ENCODE data around the gene GTPBP1.

The GTPBP1 gene

DNA sequence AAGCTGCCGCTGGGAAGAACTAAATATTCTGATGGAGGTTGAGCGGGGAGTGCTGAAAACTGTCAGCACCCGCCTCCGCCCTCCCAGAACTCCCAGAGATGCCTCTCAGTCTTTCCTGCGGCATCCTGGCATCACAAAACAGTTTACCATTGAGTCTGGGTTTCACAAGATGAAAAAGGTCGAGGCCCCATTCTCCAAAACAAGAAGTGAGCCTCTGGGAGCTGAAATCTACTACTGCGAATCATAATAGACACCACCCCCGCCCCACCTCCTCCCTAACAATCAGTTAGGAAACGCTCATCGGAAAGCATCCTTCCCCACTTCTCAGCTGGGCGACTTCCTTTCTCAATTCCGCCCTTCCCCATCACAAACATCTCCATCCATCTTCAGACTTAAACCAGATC is 49.0 kb downstream of the GTPBP1 start:
- H2AFZ ChIP-seq (ENCODE audit: low read depth, low read length, severe bottlenecking), result no peak overlapping the region

DNA sequence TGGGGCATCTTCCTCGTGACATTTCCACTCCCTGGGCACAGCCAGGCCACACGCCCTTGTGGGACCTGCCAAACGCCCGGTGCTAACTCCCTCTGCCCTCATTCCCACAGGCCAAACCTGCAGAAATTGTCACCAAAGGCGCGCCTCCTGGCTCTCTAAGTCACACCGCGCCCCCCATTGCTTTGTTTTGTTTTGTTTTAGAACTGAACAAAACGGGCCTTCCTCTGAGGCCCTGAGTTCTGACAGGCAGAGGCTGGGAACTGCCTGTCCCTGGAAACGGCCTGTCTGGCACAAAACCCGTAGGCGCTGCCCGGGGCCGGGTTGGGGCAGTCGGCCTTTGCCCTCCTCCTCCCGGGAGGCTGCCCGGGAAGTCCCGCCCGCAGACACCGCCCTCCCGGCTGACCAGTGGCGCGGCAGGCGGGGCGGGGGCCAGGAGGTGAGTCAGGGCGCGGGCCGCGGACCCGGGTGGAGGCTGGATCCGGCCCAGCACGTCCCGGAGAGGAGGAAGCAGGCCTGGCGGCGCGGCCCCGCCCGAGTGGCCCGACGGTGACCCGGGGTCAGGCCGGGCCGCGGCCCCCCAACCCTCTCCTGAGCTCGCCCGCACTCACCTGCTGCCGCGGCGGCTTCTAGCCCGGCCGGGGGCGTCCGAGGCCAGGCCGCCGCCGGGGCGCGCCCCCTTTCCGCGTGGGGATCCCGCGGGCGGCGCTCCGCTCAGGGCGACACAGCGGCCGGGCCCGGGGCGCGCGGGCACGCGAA is 49.6 kb downstream of the GTPBP1 start:
- H3K79me2 ChIP-seq (ENCODE audit: insufficient read depth, low read length), result peaks cover 29% of the 10 kb centered on the region
- peak overlapping the region; percentile 64 for H3K4me3 ChIP-seq (ENCODE audit: insufficient read depth, low read length, poor library complexity, severe bottlenecking)
- H3F3A ChIP-seq (ENCODE audit: insufficient read depth), result peaks cover 28% of the 10 kb centered on the region
- H3K36me3 ChIP-seq (ENCODE audit: low read length), result no peaks in the 10 kb centered on the region
- H3K9ac ChIP-seq (ENCODE audit: low read length), result peak overlapping the region; percentile 84
- H3K9me2 ChIP-seq (replicated peaks; ENCODE audit: insufficient read depth, low read length), result no peaks in the 10 kb centered on the region
- H3K27ac ChIP-seq (ENCODE audit: low read depth, low read length), result peak overlapping the region; percentile 90
- TF ChIP-seq EZH2phosphoT487 (conservative IDR thresholded peaks at IDR 0.05; ENCODE audit: low read length), result no peak
- TF ChIP-seq, protein P1, sequence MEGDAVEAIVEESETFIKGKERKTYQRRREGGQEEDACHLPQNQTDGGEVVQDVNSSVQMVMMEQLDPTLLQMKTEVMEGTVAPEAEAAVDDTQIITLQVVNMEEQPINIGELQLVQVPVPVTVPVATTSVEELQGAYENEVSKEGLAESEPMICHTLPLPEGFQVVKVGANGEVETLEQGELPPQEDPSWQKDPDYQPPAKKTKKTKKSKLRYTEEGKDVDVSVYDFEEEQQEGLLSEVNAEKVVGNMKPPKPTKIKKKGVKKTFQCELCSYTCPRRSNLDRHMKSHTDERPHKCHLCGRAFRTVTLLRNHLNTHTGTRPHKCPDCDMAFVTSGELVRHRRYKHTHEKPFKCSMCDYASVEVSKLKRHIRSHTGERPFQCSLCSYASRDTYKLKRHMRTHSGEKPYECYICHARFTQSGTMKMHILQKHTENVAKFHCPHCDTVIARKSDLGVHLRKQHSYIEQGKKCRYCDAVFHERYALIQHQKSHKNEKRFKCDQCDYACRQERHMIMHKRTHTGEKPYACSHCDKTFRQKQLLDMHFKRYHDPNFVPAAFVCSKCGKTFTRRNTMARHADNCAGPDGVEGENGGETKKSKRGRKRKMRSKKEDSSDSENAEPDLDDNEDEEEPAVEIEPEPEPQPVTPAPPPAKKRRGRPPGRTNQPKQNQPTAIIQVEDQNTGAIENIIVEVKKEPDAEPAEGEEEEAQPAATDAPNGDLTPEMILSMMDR (IDR thresholded peaks at IDR 0.05; ENCODE audit: insufficient read depth, low read length, poor library complexity, severe bottlenecking), result no peak
- H3K27me3 ChIP-seq (ENCODE audit: low read length), result no peaks in the 10 kb centered on the region
- H4K20me1 ChIP-seq (ENCODE audit: low read depth, low read length), result no peaks in the 10 kb centered on the region
- H3K9me3 ChIP-seq (ENCODE audit: insufficient read depth, low read length), result no peaks in the 10 kb centered on the region
- peak overlapping the region; percentile 93 for H3K4me2 ChIP-seq (ENCODE audit: low read depth, low read length, poor library complexity, severe bottlenecking)
- no peak overlapping the region for H2AFZ ChIP-seq (ENCODE audit: low read depth, low read length, severe bottlenecking)

More for the DNA sequence above, 49.0 kb downstream of the GTPBP1 start:
- Histone ChIP-seq H3K27me3 (ENCODE audit: low read length) (no peaks in the 10 kb centered on the region), H3K4me2 (ENCODE audit: low read depth, low read length, poor library complexity, severe bottlenecking) (peak overlapping the region; percentile 93), H3K9ac (ENCODE audit: low read length) (peak overlapping the region; percentile 84), H3K9me3 (ENCODE audit: insufficient read depth, low read length) (no peaks in the 10 kb centered on the region), H3F3A (ENCODE audit: insufficient read depth) (peaks cover 28% of the 10 kb centered on the region), H3K27ac (ENCODE audit: low read depth, low read length) (peak overlapping the region; percentile 90), H3K36me3 (ENCODE audit: low read length) (no peaks in the 10 kb centered on the region), H3K9me2 (replicated peaks; ENCODE audit: insufficient read depth, low read length) (no peaks in the 10 kb centered on the region), H3K79me2 (ENCODE audit: insufficient read depth, low read length) (peaks cover 29% of the 10 kb centered on the region), H3K4me3 (ENCODE audit: insufficient read depth, low read length, poor library complexity, severe bottlenecking) (peak overlapping the region; percentile 64), H4K20me1 (ENCODE audit: low read depth, low read length) (no peaks in the 10 kb centered on the region)
- no peak for TF ChIP-seq EZH2phosphoT487 (conservative IDR thresholded peaks at IDR 0.05; ENCODE audit: low read length)
- TF ChIP-seq, protein P1 (IDR thresholded peaks at IDR 0.05; ENCODE audit: insufficient read depth, low read length, poor library complexity, severe bottlenecking), result no peak

DNA sequence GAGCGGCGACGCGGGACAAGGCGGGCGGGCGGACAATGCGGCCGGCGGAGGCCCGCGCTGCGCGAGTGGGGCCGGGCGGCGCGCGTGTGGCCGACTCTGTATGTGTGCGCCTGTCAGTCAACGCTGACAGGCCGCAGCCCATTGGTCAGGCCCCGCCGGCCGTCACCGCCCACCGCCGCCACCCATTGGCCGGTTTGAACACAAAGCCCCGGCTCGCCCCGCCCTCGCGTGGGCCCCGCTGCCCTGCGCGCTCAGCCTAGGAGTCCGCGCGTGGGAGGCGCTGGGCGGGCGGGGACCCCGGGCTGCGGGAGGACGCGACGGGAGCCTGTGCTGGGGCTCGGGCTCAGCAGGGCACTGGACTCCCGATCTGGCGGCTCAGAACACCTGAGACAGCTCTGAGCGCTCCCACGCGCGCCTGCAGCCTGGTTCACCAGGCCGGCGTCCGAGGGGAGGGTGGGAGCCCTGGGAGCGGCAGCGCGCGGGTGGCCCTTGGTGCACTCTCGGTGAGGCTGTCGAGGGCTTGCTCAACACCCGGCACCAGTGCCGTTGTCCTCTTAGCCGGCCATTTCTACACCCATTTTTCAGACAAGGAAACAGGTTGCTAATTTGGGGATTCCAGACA is 50.3 kb downstream of the GTPBP1 start, which contains the start of gene SUN2:
Gene SUN2 (minus strand): TSS at position 88 of the 622 bp plus-strand sequence. CDS start 3,370 bp downstream, outside the sequence.
- H3K79me2 ChIP-seq (ENCODE audit: insufficient read depth, low read length), result peaks cover 29% of the 10 kb centered on the region
- no peaks in the 10 kb centered on the region for H4K20me1 ChIP-seq (ENCODE audit: low read depth, low read length)

More for the DNA sequence above, 50.3 kb downstream of the GTPBP1 start, which contains the start of gene SUN2:
- no peaks in the 10 kb centered on the region for H3K9me2 ChIP-seq (replicated peaks; ENCODE audit: insufficient read depth, low read length)
- H3K9ac ChIP-seq (ENCODE audit: low read length), result peak within 1 kb of the TSS; percentile 84
- H3K4me3 ChIP-seq (ENCODE audit: insufficient read depth, low read length, poor library complexity, severe bottlenecking), result peak within 1 kb of the TSS; percentile 64
- no peaks in the 10 kb centered on the region for H3K27me3 ChIP-seq (ENCODE audit: low read length)
- H3F3A ChIP-seq (ENCODE audit: insufficient read depth), result peaks cover 28% of the 10 kb centered on the region
- H3K9me3 ChIP-seq (ENCODE audit: insufficient read depth, low read length), result no peaks in the 10 kb centered on the region
- H2AFZ ChIP-seq (ENCODE audit: low read depth, low read length, severe bottlenecking), result peak within 1 kb of the TSS; percentile 93
- no peaks in the 10 kb centered on the region for H3K36me3 ChIP-seq (ENCODE audit: low read length)
- TF ChIP-seq, protein P1 (IDR thresholded peaks at IDR 0.05; ENCODE audit: insufficient read depth, low read length, poor library complexity, severe bottlenecking), result no peak
- TF ChIP-seq EZH2phosphoT487 (conservative IDR thresholded peaks at IDR 0.05; ENCODE audit: low read length), result no peak
- H3K4me2 ChIP-seq (ENCODE audit: low read depth, low read length, poor library complexity, severe bottlenecking), result peak within 1 kb of the TSS; percentile 93
- peak within 1 kb of the TSS; percentile 90 for H3K27ac ChIP-seq (ENCODE audit: low read depth, low read length)

Data from SU-DHL-6 (cell line).